Ovary (tissue), 9 donors: Measurements from ENCODE around the gene DPYSL3. TPM values are rescaled to one million over a fixed set of nuclear protein-coding genes. Genes with fewer than 3 reads are reported as not detected.

Experiments used
- DNase-seq, 5 donors: peaks; one replicate each; pipeline ENCODE4 v3.0.0-alpha.2; 2019 to 2020
- H3K27ac ChIP-seq, 2 donors: fragments of 200-600 bp; one replicate each; pipeline versions ENCODE4 v1.5.1 to v1.8.0; 2019 to 2022
- H3K27me3 ChIP-seq: fragments of 200-600 bp; one replicate; pipeline ENCODE4 v1.8.0; 2022
- H3K36me3 ChIP-seq: fragments of 200-600 bp; sonication (generic); one replicate; pipeline ENCODE4 v1.5.1; 2019
- H3K4me1 ChIP-seq: one replicate; pipeline ENCODE4 v1.8.1; 2013; ENCODE audit warnings: mild to moderate bottlenecking, moderate library complexity; ENCODE audit not compliant: insufficient read depth
- H3K4me3 ChIP-seq: fragments of 200-600 bp; sonication (generic); one replicate; pipeline ENCODE4 v1.5.1; 2017
- H3K9me3 ChIP-seq, 2 donors: fragments of 200-600 bp in 1 of 2; sonication (generic) in 1 of 2; one replicate each; pipeline versions ENCODE4 v1.5.1 to v1.8.1; 2013 to 2019; ENCODE audit warnings: mild to moderate bottlenecking in 1 of 2, moderate library complexity in 1 of 2
- EP300 ChIP-seq: sonication (generic); formaldehyde crosslinking; IDR thresholded peaks from one replicate; pipeline ENCODE4 v1.6.1; 2017; ENCODE audit warnings: antibody characterized with exemption
- POLR2A ChIP-seq: fragments of 450-650 bp; IDR thresholded peaks from one replicate; pipeline ENCODE4 v1.6.1; 2017; ENCODE audit warnings: antibody characterized with exemption, mild to moderate bottlenecking, moderate library complexity
- WGBS, 3 donors: extraction: QIAGEN DNeasy Blood & Tissue Kit in 1 of 3; methylation state at CpG; one replicate each; pipeline versions ENCODE4 v1.1.5 to v1.1.7; 2013 to 2017; 5-methylcytosine and 5-hydroxymethylcytosine counted together
- intact Hi-C, 4 donors: fragments of 100-400 bp; cut with DNase I; formaldehyde crosslinking; loops; one replicate each; pipeline versions ENCODE4 v1.11.0 to v1.15.1; 2022 to 2023
- polyA plus RNA-seq, 2 donors: library from polyadenylated mRNA; stranded (reverse); fragments of 200-250 nt in 1 of 2; fragments of 350-450 nt in 1 of 2; fragmentation: Illumina TruSeq in 1 of 2; extraction: RNeasy Lipid Tissue Mini Kit (QIAGEN cat#74804) in 1 of 2; gene quantifications; one replicate each; pipeline ENCODE4 v1.2.3, GENCODE V29; 2013 to 2014
- total RNA-seq, 7 donors: library from RNA; depleted of rRNA in 2 of 7; stranded (reverse); fragments of >200 nt in 2 of 7; fragmentation: NEBNext Ultra II Directional in 3 of 7; extraction: Animal tissue kit (Norgen Biotek cat#: 25700) in 3 of 7; gene quantifications; one replicate each; pipeline versions ENCODE4 v1.1.0 to v1.2.4, GENCODE V29; 2016 to 2023
- TF ChIP-seq, protein P1 (sequence below), 3 donors: fragments of 450-650 bp in 2 of 3; fragments of 200-600 bp in 1 of 3; IDR thresholded peaks; one replicate each; pipeline versions ENCODE4 v1.5.1 to v1.8.0; 2016 to 2022; ENCODE audit warnings: antibody characterized with exemption in 3 of 3, mild to moderate bottlenecking in 1 of 3
- donor health status: DM: no; HTN: no; CAD: no; lungs with moderate emphysema.
- donor health status: DM: no; HTN: no; CAD: no.
- donor health status: Bipolar disorder and iron deficiency.
- donor health status: DM: yes; HTN: yes; CAD: no.
- donor health status: DM: no; HTN: no; CAD: no.
- donor health status: DM: yes; HTN: yes; CAD: no.

Gene DPYSL3
- total and polyA plus RNA-seq, 9 donors = 77.9 to 606 (median 158) TPM

- Histone ChIP-seq H3K36me3 (no peaks in the 10 kb centered on the region), H3K9me3 (no peaks in the 10 kb centered on the region), H3K4me3 (no peak overlapping the region), H3K4me1 (peaks cover 3% of the 10 kb centered on the region), H3K27me3 (no peaks in the 10 kb centered on the region), H3K27ac (no peak overlapping the region)
- TF ChIP-seq EP300 (no peak), POLR2A (no peak)
- TF ChIP-seq, protein P1, sequence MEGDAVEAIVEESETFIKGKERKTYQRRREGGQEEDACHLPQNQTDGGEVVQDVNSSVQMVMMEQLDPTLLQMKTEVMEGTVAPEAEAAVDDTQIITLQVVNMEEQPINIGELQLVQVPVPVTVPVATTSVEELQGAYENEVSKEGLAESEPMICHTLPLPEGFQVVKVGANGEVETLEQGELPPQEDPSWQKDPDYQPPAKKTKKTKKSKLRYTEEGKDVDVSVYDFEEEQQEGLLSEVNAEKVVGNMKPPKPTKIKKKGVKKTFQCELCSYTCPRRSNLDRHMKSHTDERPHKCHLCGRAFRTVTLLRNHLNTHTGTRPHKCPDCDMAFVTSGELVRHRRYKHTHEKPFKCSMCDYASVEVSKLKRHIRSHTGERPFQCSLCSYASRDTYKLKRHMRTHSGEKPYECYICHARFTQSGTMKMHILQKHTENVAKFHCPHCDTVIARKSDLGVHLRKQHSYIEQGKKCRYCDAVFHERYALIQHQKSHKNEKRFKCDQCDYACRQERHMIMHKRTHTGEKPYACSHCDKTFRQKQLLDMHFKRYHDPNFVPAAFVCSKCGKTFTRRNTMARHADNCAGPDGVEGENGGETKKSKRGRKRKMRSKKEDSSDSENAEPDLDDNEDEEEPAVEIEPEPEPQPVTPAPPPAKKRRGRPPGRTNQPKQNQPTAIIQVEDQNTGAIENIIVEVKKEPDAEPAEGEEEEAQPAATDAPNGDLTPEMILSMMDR (IDR thresholded peaks at IDR 0.05) = no peak
- intact Hi-C loops = loop anchor here in 1 of 4 donors (10.0 kb wide), 1 partner anchor 50 kb away; no protein-coding TSS in a partner anchor
- DNase-seq = no peak
- 25 to 37% (median 29%) methylated on average over 1 of the region's 1 CpG for WGBS, 3 donors
Observed at GRCh38 chr5:147504535-147504934, 5.3 kb downstream of the DPYSL3 start.

- no peak overlapping the region for H3K27ac ChIP-seq
- no peak for TF ChIP-seq POLR2A
- no peak for TF ChIP-seq EP300
- TF ChIP-seq, protein P1 (IDR thresholded peaks at IDR 0.05) = no peak
- H3K4me3 ChIP-seq = no peak overlapping the region
- 31 to 32% (median 31%) methylated on average over 3 of the region's 3 CpGs for WGBS, 3 donors
- intact Hi-C loops = loop anchor here in 1 of 4 donors (10.0 kb wide), 1 partner anchor 49 kb away; no protein-coding TSS in a partner anchor
- no peaks in the 10 kb centered on the region for H3K9me3 ChIP-seq
- DNase-seq = no peak
- no peaks in the 10 kb centered on the region for H3K27me3 ChIP-seq
- no peaks in the 10 kb centered on the region for H3K36me3 ChIP-seq
- peaks cover 3% of the 10 kb centered on the region for H3K4me1 ChIP-seq
Observed at GRCh38 chr5:147504011-147504410, 5.9 kb downstream of the DPYSL3 start.

DNA sequence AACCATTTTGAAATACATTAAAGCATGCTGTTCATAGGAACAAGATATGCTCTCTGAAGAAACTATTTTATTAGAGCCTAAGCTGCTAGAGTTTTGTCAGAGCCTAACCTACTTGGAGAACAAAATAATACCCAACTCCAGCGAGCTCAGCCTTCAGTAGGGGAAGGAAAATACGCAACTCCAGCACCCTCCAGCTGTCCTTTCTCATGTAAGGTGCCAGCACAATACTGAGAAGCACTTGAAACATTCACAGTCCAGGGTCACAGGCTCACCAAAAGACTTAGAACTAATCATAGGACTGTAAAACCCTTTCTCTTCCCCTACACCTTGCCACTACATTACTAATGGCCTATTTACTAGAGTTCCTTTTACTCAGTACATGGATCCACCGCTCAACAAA, 18.9 kb downstream of the DPYSL3 start:
- H3K36me3 ChIP-seq = no peaks in the 10 kb centered on the region
- no peak overlapping the region for H3K27ac ChIP-seq
- peaks cover 4% of the 10 kb centered on the region for H3K4me1 ChIP-seq
- no peak for DNase-seq
- no peak overlapping the region for H3K4me3 ChIP-seq
- 52 to 63% (median 59%) methylated on average over 3 of the region's 3 CpGs for WGBS, 3 donors
- no peaks in the 10 kb centered on the region for H3K27me3 ChIP-seq
- TF ChIP-seq EP300 (no peak), POLR2A (no peak)
- TF ChIP-seq, protein P1 (IDR thresholded peaks at IDR 0.05) = no peak
- H3K9me3 ChIP-seq = no peaks in the 10 kb centered on the region
- intact Hi-C loops = no loop called here

DNA sequence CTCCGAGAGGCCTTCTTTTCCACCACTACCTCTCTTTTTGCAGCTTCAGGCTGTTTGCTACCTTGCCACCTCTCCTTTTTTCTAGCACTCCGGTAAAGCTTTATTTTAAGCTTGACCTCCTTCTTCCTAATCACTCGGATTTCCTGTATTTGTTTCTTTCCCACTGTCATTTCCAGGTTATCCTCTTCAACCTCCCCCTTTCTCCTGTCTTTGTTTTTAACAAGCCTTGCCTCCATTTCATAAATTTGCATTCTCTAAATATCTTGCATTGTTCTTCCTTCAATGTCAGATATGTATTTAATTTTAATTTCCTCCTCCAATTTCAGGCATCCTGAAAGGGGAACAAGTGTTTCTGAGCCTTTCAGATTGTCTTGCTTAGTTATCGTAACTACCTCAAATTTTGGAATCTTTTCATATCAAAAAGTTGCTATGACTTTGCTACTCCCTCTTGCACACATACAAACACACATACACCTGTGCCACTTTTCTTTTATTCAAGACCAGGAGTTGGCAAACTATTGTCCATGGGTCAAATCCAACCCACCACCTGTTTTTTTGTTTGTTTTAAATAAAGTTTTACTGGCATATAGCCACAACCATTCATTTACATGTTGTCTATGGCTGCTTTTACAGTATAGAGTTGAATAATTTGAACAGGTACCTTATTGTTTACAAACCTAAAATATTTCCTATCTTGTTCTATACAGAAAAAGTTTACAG, 22.7 kb downstream of the DPYSL3 start:
- H3K9me3 ChIP-seq = no peaks in the 10 kb centered on the region
- TF ChIP-seq, protein P1 (IDR thresholded peaks at IDR 0.05) = no peak
- TF ChIP-seq EP300 (no peak), POLR2A (no peak)
- WGBS, 3 donors = 39 to 51% (median 46%) methylated on average over 4 of the region's 4 CpGs
- DNase-seq = no peak
- peaks cover 9% of the 10 kb centered on the region for H3K4me1 ChIP-seq
- H3K4me3 ChIP-seq = no peak overlapping the region
- H3K27ac ChIP-seq = no peak overlapping the region
- H3K27me3 ChIP-seq = no peaks in the 10 kb centered on the region
- H3K36me3 ChIP-seq = no peaks in the 10 kb centered on the region
- intact Hi-C loops = no loop called here
